GM18519 (cell line): ENCODE measurements around the gene ADAM15.

ENCODE experiments used
- ATAC-seq: cut with Tn5 transposase; IDR thresholded peaks from one replicate; pipeline ENCODE4 v1.9.1; 2021; ENCODE audit warnings: mild to moderate bottlenecking, moderate library complexity; ENCODE audit not compliant: unreplicated experiment, low FRiP score

ADAM15 gene

DNA sequence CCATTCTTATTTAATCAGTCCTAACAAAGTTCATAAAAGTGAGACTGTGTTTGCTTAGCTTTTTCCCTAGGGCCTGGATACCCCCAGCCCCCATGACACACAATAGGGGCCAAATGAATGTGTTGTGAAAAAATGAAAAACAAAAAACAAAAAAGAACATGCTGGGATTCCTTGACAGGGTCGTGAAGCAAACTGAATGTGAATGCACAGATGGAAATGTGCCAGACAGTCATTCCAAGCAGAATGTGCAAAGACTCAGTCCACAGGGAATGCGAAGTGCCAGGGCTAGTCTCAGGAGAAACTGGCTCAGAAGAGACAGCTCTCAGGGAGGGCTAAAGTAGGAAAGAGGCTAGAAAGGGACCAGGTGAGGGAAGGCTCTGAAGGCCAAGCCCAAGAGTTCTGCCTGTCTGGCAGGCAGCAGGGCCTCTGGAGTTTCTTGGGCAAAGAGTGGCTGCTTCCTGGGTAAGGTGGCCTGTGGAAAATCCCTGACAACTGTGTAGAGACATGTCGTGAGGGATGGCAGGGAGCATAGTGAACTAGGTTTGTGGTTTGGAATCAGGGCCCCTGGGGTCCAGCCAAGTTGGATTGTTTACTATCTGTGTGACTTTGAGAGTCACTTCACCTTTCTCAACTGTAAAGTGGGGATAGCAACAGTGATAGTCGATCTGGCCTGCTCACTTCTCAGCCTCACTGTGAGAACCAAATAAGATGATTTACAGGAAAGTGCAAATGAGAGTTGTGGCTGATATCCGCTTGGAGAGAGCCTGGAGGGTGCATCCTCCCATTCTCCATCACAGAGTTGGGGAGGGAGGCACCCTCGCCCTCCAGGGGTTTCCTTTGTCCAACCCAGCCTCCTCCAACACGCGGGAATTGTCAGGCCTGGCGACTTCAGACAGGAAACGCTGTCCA lies 1.2 kb upstream of the ADAM15 start:
- no peak for ATAC-seq

DNA sequence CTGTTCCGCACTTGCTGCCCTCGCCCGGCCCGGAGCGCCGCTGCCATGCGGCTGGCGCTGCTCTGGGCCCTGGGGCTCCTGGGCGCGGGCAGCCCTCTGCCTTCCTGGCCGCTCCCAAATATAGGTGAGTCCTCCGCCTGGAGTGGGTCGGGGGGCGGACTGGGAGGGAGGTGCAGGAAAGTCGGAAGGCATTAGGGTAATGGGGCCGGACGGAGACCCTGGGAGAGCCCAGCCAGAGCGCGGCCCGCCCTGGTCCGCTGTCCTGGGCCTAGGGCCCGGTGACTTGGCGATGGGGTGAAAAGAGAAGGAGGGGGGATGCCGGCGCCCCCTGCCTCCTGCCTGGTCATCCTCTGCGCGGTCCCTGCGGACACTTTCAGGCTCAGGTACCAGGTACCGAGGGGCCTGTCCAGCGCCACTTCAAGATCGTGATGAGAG lies 243 bp downstream of the ADAM15 start:
- no peak for ATAC-seq

DNA sequence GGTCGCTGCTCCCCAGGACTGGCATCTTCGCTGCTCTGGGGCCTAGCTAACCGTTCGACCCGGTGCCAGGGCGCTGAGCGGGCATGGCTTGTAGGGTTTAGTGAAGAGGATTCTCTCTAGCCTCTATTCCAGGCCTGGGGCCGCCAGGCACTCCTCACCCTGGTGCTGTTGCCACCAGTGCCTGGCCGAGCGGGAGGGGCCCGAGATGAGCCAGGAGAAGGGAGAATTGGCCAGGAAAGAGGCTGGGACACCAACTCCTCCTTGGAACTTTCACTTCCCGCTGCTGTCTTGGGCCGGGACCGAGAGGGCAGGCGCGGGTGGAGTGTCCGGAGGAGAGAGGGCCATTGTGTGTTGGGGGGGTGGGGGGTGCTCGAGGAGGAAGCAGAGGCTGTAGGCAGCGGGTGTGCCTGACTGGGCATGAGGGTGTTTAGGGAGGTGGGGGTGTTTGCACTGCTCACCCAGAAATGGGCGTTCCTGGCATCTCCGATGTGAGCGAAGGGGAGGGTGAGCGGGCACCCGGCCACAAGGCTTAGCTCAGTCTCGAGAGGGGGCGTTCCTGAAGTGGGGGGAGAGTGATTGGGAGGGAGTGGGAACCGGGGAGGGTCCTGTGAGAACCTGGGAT lies 772 bp downstream of the ADAM15 start:
- ATAC-seq, result no peak

DNA sequence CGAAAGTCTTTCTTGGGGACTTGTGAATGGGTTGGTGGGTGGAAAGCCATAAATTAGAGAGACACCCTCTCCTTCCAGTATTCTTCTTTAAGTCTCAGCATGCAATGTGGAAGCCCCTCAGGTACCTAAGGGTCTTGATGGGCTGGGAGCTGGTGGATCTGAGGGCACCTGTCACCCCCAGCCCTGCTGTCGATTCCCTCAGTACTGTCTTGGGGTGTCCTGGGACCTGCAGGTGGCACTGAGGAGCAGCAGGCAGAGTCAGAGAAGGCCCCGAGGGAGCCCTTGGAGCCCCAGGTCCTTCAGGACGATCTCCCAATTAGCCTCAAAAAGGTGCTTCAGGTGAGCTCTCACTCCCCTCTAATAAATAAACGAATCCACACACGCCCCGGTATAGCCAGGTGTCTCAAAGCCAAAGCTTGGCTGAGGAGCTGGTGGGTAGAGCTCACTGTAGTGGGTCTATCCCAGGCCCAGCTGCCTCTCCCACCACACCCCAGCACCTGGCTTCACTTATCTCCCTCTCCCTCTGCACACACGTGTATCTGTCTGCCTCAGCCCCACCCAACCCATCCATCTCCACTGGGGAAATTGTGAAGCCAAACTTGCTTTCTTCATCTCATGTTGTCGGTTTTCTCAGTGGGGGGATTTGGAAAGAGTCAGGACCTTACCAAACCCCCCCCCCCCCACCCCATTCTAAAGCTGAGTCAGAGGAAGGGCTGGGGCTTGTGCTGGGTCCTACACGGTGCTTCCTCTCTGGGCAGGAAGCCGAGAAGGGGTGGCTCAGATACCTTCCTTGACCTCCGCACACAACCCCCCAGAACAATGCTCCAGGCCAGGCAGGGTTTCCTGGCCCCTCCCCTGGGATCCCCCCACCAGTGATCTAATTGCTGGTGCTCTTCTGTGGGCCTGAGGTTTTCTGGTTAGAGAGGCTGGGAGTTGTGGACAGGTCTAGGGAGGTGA lies 1.6 kb downstream of the ADAM15 start:
- no peak for ATAC-seq

DNA sequence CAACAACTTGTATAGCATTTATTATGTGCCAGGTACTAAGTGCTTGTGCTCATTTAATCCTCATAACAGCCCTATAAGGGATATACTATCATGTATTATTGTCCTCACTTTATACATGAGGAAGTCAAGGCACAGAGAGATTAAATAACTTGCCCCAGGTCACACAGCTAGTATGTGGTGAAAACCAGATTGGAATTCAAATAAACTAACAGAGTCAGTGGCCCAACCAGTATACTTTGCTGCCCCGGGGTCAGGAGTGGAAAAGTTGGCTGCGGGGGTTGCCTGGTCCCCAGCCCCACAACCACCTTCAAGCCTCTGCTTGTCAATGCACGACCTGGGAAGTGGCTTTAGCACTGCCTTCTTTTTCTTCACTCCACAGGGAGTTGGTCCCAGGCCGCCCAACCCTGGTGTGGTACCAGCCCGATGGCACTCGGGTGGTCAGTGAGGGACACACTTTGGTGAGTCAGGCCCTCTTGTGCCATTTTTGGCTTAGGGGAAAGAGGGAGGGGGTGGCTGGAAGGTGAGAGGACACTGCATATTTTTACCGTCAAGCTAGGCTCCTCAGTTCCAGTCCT lies 2.5 kb downstream of the ADAM15 start:
- no peak for ATAC-seq

DNA sequence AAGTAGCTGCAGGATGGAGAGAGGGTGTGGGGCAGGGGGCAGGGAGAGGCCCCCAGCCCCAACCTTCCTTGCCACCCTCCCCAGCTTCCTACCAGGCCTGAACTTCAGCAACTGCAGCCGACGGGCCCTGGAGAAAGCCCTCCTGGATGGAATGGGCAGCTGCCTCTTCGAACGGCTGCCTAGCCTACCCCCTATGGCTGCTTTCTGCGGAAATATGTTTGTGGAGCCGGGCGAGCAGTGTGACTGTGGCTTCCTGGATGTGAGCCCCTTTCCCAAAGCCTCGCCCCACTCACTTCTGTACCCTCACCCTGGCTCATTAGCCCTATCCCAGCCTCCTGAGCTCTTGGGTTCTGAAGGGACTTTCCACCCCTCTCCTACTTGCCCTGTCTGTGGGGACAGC lies 6.0 kb downstream of the ADAM15 start:
- ATAC-seq, result no peak

DNA sequence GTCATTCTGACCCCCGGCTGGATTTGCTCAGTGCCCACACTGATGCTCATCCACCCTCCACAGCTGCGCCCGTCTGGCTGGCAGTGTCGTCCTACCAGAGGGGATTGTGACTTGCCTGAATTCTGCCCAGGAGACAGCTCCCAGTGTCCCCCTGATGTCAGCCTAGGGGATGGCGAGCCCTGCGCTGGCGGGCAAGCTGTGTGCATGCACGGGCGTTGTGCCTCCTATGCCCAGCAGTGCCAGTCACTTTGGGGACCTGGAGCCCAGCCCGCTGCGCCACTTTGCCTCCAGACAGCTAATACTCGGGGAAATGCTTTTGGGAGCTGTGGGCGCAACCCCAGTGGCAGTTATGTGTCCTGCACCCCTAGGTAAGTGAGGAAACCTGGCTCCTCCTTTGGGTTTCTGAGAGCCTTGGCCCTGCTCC lies 6.7 kb downstream of the ADAM15 start:
- ATAC-seq, result no peak

DNA sequence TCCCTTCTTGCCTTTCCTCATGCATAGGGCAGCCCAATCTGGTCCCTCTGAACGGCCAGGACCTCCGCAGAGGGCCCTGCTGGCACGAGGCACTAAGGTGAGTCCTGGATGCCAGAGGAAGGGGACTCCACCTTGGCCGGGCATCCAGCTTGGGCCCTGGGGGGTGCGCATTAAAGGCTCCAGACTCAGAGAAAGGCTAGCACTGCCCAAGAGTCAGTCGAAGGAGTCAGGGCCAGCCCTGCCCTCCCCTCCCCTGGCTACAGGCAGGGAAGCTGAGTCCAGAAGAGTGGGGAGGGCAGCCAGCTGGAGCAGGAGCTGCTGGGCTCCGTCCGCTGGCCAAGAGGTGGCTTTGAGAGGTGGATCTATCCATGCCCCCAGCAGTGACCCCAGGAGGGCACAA lies 9.6 kb downstream of the ADAM15 start:
- no peak for ATAC-seq

DNA sequence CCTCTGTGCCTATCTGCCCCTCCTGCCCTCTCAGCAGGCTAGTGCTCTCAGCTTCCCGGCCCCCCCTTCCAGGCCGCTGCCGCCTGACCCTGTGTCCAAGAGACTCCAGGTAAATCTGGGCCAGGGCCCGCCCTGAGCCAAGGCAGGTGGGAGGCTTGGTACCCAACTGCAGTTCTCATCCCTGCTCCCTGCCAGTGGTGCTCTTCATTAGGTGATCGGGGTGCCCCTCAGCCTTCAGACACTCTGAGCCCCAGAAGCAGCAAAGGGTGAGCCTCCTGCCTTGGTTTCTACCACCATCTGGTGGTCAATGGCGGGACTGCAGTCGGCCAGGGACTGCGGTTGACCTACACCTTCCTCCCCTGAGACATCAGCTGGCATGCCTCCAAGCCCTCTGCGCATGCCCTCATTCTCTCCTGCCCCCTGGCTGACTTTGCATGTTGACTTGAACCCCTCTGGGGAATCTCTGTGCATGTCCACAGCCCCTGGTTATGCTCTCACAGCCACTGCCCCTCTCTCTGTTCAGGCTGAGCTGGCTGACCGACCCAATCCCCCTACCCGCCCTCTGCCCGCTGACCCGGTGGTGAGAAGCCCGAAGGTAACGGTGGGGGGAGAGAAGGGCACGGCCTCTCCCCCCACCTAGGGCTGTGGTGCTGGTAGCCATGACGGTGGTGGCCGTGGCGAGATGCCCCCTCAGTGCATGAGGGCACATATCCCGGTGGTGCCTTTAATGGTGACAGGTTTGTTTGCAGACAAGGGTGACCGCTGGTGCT lies 10.4 kb downstream of the ADAM15 start:
- no peak for ATAC-seq

DNA sequence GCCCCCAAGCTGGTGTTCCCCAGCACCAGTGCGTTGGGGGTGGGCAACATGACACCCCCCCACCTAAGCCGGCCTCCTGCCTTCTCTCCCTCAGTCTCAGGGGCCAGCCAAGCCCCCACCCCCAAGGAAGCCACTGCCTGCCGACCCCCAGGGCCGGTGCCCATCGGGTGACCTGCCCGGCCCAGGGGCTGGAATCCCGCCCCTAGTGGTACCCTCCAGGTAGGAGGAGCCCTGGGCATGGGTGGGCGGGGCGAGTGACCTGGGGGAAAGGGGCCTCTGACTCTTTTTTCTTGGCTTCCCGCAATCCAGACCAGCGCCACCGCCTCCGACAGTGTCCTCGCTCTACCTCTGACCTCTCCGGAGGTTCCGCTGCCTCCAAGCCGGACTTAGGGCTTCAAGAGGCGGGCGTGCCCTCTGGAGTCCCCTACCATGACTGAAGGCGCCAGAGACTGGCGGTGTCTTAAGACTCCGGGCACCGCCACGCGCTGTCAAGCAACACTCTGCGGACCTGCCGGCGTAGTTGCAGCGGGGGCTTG lies 11.1 kb downstream of the ADAM15 start:
- ATAC-seq, result no peak

DNA sequence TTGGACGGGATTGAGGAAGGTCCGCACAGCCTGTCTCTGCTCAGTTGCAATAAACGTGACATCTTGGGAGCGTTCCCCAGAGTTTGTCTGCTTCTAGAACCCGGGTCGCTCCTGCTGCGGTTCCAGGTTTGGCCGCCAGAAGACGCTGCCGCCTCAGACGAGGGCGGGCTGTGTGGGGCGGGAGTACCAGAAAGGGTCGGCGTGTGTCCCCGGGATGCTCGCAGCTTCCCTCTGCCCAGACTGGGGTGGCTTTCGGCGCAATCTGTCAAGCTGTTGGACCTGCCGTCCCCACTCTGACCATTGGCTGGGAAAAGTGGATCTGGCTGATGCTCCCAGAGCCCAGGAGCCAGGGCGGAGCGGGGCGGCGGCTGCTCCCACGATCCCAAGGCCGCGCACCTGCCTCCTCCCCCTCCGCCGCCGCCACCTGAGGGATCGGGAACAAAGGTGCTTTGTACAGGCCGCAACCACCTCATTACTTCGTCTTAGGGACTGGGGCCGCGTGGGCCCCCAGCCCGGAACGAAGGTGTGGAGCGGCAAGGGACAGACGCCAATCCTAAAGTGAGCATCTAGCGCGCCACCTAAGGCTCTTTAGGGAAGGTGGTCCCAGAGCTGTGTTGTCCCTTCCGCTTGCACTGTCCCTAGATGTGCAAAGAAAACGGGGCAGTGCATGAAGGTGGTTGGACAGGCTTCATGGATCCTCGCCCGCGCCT lies 11.7 kb downstream of the ADAM15 start:
- no peak for ATAC-seq

DNA sequence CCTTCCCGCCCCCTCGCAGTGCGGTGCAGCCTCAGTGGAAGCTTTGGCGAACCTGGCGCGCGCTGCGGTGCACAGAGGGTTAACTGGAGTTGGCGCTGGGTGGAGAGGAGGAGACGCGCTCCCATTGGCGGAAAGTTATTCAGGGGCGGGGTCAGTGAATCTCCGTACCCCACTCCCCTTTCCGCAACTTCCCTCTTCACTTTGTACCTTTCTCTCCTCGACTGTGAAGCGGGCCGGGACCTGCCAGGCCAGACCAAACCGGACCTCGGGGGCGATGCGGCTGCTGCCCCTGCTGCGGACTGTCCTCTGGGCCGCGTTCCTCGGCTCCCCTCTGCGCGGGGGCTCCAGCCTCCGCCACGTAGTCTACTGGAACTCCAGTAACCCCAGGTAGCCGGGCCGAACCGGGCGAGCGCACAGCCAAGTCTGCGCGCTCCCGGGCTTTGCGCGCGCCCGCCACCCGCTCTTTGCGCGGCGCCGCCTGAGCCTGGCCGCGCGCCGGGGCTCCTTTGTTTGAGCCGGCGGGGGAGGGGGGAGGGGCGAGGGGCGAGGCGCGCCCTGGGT lies 12.5 kb downstream of the ADAM15 start, which contains the start of gene EFNA4:
Gene EFNA4 (plus strand): TSS at position 191 of the 561 bp plus-strand sequence. CDS start 84 bp downstream, at position 275.
- ATAC-seq, result no peak

DNA sequence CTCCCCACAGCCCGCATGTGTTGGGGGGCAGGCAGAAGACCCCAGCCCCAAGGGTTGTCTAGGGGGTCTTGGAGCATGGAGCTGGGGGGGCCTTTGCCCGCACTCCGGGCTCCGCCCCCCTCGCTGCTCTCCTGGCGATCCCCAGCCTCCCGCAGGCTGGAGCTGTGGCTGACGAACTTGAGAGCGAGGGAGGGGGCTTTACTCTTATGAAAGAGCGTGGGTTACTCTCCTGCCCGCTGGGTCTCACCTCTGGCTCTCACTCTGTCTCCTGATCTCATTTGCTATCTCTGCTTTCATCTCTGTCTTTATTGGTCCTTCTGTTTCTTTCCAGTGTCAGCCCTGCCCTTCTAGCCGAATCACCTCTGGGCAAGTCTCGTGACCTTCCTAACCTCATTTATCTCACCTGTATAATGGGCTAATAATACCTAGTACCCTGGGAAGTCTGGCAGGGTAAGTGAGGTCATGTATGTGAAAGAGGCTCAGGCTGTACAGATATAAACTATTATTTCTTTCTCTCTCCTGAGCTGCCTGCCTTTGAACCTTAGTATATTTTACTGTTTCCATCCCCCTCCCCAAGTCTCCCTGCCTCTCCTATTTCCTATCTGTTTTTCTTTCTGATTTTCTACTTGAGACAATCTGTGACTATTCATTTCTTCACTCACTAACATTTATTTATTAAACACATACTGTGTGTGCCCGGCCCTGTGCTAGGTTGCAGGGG lies 13.2 kb downstream of the ADAM15 start:
- ATAC-seq, result no peak

DNA sequence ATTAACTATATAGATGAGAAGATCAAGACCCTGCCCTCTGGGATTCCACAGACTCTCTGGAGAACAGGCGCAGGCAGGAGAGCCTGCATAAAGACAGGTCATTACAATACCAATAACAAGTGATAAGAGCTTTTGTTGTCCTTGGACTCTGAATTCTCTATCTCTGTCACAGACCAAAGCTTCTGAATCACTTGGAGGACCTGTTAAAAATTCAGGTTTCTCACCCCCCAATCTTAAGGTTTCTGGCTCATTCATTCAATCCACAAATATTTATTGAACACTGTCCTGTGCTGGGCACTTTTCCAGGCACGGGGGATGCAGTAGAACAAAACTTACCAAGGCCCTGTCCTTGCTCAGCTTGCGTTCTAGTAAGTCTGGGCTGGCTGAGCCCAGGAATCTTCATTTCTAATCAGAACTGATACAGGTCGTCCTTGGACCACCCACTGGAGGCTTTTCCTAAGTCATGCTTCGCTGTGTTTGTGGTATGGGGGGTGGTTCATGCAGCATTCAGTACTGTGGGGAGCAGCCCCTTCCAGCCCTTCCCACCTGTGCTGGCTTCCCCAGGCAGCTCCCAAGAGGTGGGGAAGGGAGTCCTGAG lies 13.8 kb downstream of the ADAM15 start:
- no peak for ATAC-seq

DNA sequence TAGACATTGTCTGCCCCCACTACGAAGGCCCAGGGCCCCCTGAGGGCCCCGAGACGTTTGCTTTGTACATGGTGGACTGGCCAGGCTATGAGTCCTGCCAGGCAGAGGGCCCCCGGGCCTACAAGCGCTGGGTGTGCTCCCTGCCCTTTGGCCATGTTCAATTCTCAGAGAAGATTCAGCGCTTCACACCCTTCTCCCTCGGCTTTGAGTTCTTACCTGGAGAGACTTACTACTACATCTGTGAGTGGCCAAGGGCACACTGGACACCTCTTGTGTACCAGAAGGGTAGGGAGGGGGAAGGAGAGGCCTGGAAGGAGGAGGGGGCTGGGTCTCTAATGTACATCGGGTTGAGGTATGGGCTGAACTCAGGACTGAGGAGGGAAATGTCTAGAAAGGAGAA lies 15.7 kb downstream of the ADAM15 start:
- ATAC-seq, result no peak

DNA sequence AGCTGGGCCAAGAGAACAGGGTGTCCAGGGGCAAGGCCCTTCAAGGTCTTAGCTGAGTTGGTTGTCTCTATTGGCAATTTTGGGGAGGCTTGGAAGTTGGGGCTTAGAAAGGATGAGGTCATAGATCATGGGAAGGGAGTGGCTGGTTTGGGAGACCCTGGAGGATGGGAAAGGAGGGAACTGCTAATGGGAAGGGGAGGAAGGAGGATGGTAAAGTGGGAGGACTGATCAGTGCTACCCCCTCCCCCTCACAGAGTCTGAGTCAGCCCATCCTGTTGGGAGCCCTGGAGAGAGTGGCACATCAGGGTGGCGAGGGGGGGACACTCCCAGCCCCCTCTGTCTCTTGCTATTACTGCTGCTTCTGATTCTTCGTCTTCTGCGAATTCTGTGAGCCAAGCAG lies 17.5 kb downstream of the ADAM15 start:
- no peak for ATAC-seq

DNA sequence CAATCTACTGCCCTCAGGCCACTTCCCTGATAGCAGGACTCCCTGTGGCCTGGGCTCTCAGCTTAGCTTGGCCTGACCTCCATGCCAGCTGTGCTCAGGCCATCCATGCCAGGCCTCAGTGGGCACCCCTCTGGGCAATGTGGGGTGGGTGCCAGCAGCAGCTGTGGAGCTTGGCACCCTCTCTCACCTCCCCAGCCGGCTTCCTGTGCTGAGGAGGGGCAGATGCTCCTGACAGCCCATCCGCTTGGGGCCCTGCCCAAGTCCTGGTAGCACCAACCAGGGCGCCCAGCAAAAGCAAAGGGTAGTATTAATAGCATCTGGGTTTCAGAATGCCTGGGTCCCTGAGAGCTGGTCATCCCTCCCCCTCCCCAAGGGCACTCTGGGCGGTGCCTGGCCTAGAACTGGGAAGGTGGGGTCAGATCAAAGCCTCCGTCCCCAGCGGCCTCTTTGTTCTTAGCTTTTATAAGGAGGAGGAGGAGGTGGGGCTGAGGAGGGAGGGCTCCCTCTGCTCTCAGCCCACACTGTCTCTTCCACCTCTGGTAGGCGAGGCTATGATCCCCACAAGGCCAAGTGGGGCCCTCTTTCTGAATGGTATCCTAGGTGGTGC lies 18.5 kb downstream of the ADAM15 start:
- no peak for ATAC-seq
